ENCODE measurements around the gene MTUS2.
"Not testable (repeated sequence)": the region's sequence is repeated elsewhere in the genome, so short reads cannot be mapped to it uniquely, and the experiment has no call there.

Gene MTUS2

GRCh38 chr13:29382021-29382420 lies 561.9 kb downstream of the MTUS2 start:
- TF ChIP-seq CTCF (conservative IDR thresholded peaks at IDR 0.05) = no peak
- no peak overlapping the region for H3K27ac ChIP-seq

- no peak overlapping the region for H3K27ac ChIP-seq
- no peak for TF ChIP-seq CTCF (conservative IDR thresholded peaks at IDR 0.05)
Measured at GRCh38 chr13:29383476-29383875, 563.3 kb downstream of the MTUS2 start.

DNA sequence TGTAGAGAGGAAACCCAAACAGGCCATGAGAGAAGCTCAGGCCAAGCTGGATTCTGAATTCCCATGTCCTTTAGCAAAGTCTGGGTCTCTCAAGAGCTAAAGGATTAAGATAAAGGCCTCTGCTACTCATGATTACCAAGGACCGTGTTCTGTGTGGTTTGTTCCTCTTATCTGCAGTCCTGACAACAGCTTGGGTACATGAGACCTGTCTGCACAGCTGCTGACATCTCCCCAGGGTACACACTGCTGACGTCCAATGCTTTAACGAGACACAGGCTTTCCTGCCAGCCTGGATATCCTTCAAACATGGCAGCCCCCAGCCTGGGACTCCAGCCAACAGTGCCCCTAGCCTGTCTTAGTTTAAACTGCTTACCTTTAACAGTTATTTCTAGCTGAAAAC lies 564.3 kb downstream of the MTUS2 start:
- no peak overlapping the region for H3K27ac ChIP-seq
- TF ChIP-seq CTCF (conservative IDR thresholded peaks at IDR 0.05) = no peak

- TF ChIP-seq CTCF (conservative IDR thresholded peaks at IDR 0.05) = no peak
- H3K27ac ChIP-seq = no peak overlapping the region
Measured at GRCh38 chr13:29384871-29385270, 564.7 kb downstream of the MTUS2 start.

DNA sequence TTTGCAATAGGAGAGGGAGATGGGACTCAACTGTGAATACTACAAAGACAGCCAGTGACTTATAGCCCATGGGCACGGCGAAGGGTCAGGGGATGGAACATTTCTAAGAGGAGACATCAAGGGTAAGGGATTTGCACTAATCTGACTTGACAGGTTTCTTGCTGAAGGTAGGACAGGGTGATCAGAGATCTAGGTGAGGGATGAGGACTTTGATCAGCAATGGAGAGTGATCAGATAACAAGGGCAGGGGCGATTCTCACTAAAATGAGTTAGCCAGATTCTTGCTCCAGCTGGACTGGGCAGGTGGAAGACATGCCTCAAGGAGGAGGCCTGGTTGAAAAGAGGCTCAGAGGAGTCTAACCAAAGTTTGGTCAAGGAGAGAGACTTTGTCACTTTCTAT lies 566.1 kb downstream of the MTUS2 start:
- no peak overlapping the region for H3K27ac ChIP-seq
- TF ChIP-seq CTCF (conservative IDR thresholded peaks at IDR 0.05) = no peak

- not testable (repeated sequence) for H3K27ac ChIP-seq
Measured at GRCh38 chr13:29390598-29390997, 570.5 kb downstream of the MTUS2 start.

DNA sequence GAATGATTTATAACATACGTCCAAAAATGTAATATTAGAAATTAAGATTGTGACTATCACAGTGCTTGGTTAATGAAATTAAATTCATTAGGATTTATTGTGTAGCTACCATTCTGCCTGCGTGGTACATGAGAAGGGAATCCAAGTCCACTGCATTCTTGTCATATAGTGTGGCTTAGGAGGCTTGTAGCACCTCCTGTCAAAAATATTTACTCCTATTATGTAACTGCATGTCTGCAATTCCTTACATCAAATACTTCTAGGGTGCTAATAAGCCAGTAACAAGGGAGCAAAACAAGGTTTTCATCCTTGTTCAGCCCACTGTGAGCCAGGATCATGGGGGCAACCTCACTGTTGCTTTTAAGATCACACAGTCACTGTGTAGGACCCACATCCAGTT lies 576.3 kb downstream of the MTUS2 start:
- TF ChIP-seq CTCF (conservative IDR thresholded peaks at IDR 0.05) = no peak
- H3K27ac ChIP-seq = no peak overlapping the region

DNA sequence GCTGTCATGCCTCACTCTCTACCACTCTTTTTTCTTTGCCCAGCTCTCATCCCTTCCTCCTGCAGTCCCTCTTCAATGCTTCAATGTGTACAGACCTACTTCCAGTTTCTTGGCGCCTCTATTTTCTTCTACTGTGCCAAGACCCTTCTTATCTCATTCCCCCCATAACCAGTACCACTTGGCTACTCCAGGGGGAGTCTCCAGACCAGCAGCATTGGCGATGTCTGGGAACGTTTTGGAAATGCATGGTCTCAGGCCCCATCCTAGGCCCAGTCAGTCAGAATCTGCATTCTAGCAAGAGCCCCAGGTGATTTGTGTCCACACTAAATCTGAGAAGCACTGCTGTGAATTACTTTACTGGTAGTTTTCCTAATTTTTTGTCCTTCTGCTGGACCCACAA lies 577.1 kb downstream of the MTUS2 start:
- no peak overlapping the region for H3K27ac ChIP-seq
- TF ChIP-seq CTCF (conservative IDR thresholded peaks at IDR 0.05) = no peak
